GM12891 (cell line): ENCODE data around the gene CEBPE.

Experiments used
- POLR2A ChIP-seq: IDR thresholded peaks from 2 replicates; pipeline ENCODE4 v1.6.1; 2011; ENCODE audit warnings: low read depth, low read length, control low read depth
- POLR2AphosphoS5 ChIP-seq: IDR thresholded peaks from 2 replicates; pipeline ENCODE4 v1.6.1; 2011; ENCODE audit warnings: low read depth, low read length, control low read depth
- POU2F2 ChIP-seq: IDR thresholded peaks from 2 replicates; pipeline ENCODE4 v1.6.1; 2011; ENCODE audit warnings: low read depth, mild to moderate bottlenecking, control low read depth, low read length, moderate library complexity
- SPI1 ChIP-seq: IDR thresholded peaks from 2 replicates; pipeline ENCODE4 v1.6.1; 2011; ENCODE audit warnings: low read depth, low read length, control low read depth
- TAF1 ChIP-seq: IDR thresholded peaks from 2 replicates; pipeline ENCODE4 v1.6.1; 2011; ENCODE audit warnings: low read depth, low read length, control low read depth

DNA sequence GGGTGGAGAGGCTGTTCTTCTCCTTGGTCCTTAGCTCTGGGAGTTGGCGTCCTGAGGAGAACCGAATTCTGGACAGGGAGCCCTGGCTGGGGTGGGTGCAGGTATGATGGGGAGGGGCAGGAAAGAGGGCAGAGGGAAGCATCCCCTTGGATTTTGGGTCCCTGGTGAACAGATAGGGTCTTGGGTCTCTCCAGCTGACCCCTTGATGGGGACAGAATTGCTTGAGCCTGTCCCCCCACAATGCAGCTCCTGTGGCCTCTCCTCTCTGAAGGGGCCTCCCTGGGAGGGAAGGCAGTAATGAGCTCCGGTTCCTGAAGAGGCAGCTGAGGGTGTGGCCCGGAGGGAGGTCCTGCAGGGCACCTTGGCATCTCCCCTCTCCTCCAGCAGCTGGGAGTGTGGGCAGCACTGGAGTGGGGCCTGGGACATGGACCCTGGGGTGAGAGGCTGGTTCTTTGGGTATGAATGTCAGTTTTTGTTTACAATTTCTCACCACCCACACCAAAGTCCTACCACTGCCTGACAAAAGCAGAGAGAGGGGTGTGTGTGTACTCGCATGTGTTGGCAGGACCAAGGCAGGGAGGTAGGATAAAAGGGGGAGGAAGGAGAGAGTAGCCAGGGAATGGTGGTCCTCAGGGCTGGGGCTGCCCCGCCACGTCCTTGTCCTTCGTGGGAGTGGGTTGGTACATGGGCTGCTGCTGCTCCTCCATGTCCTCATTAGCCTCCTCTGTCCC is 7.7 kb upstream of the CEBPE start:
- TF ChIP-seq TAF1 (no peak), POLR2A (no peak), POLR2AphosphoS5 (no peak), POU2F2 (no peak), SPI1 (no peak)
